ENCODE measurements around the gene ZNF687.

Gene ZNF687

DNA sequence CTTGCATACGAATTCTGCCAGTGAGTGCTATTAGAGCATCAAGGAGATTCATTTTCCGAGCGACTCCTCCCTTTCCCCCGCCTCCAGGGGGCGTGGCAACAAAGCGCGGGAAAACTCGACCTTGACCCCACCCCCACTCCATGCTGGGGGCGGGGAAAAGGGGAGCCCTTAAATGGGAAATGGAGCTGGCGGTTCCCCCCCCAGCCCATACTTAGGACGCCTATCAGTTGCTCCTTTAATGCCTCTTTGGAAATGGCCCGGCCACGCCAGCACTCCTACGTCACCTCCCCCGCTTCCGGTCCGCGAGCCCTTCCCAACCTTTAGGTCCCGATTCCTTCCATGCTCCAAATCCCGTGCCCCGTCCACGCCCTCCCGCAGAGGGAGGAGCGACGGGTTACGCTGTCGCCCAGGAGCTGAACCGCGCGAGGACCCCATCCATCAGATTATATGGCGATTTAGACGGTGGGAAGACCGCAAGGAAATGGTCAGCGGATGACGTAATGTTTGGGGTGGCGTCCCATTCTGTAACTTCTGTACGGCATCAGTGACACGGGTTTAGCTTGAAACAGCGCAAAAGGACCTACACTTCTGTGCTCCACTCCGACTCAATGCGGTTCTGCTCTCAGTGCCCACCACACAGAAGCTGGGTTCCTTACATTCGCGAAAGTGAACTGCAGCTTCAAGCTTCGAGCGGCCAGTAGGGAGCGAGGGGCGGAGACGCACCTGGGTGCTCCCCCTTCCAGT lies 702 bp upstream of the ZNF687 start:
- in situ Hi-C loops (cut with MboI; ENCODE audit: low sequenced_read_pairs) = no loop called here

DNA sequence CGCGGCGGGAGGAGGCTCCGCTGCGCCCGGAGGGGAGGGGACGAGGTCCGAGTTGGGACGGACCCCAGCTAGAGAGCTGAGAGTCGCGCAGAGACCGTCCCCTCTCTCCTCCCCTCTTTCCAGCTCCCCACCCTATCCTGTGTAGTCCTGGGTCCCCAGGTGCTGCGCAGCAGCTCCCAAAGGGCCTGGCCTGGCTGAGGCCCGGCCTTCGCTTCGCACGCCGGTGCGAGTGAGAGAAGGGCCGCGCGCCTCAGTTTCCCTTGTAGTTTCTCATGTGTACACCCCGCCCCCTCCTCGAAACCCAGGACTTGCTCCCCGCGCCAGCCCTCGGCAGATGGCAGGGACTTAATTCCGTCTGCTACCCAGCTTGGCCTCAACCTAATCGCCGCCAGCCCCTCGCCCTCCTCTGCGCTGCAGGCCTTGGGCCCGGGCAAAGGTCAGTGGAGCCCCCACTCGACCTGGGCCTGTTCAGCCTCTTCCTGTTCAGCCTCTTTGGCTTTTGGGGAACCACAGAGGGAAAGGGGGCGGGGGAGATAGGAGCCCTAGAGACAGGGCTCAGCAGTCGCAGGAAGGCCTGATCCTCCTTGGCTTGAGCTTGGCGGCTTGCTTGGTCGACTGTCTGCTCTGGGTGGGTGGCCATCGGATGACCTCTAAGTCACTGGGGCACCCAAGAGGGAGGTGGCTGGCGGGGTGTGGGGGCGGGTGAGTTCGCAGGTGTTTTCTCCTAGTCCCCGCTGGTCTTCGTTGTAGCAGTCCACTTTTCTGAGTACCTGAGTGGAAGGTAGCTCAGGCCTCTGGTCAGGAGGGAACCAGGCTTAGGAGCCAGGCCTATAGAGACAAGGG lies 1.0 kb downstream of the ZNF687 start:
- in situ Hi-C loops (cut with MboI; ENCODE audit: low sequenced_read_pairs) = no loop called here

DNA sequence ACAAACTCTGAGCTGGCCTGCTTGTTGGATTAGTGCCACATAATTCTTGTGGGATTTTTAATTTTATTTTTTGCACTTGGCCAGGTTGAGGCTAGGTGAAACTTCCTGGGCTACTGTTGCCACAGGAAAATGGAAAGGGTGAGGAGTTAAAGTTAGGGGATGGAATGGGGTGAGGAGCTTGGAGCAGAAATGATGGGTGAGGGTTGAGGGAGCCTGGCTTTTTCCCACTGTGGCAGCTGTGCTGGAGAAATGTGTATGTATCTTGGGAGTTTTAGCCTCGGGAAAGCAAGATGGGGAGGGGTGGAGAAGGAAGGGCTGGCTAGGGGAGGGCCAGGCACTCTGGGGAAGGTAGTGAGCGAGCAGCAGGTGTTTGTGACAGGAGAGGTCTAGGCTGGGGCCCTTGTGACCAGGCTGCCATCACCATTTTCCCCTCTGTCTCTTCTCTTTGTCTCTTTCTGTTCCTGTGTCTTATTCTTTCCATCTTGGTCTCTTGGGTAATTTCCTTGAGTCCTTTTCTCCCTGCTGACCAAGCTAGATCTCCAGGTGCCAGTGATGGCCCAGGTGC lies 2.0 kb downstream of the ZNF687 start:
- in situ Hi-C loops (cut with MboI; ENCODE audit: low sequenced_read_pairs) = no loop called here

DNA sequence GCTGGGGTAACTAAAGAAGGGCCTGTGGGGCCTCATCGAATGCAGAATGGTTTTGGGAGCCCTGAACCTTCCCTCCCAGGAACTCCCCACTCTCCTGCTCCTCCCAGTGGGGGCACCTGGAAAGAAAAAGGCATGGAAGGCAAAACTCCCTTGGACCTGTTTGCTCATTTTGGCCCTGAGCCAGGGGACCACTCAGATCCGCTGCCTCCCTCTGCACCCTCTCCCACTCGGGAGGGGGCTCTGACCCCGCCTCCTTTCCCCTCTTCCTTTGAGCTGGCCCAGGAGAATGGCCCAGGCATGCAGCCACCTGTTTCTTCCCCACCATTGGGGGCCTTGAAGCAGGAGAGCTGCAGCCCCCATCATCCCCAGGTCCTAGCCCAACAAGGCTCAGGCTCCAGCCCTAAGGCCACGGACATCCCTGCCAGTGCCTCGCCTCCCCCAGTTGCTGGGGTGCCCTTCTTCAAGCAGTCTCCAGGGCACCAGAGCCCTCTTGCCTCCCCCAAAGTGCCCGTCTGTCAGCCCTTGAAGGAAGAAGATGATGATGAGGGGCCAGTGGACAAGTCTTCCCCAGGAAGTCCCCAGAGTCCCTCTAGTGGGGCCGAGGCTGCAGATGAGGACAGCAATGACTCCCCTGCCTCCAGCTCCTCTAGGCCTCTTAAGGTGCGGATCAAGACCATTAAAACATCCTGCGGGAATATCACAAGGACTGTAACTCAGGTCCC lies 4.7 kb downstream of the ZNF687 start:
- in situ Hi-C loops (cut with MboI; ENCODE audit: low sequenced_read_pairs) = no loop called here

DNA sequence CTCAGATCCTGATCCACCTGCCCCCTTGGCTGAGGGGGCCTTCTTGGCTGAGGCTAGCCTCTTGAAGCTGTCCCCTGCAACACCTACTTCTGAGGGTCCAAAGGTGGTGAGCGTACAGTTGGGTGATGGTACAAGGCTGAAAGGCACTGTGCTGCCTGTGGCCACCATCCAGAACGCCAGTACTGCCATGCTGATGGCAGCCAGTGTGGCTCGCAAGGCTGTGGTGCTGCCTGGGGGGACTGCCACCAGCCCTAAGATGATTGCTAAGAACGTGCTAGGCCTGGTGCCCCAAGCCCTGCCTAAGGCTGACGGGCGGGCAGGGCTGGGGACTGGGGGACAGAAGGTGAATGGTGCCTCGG lies 5.2 kb downstream of the ZNF687 start:
- in situ Hi-C loops (cut with MboI; ENCODE audit: low sequenced_read_pairs) = no loop called here

DNA sequence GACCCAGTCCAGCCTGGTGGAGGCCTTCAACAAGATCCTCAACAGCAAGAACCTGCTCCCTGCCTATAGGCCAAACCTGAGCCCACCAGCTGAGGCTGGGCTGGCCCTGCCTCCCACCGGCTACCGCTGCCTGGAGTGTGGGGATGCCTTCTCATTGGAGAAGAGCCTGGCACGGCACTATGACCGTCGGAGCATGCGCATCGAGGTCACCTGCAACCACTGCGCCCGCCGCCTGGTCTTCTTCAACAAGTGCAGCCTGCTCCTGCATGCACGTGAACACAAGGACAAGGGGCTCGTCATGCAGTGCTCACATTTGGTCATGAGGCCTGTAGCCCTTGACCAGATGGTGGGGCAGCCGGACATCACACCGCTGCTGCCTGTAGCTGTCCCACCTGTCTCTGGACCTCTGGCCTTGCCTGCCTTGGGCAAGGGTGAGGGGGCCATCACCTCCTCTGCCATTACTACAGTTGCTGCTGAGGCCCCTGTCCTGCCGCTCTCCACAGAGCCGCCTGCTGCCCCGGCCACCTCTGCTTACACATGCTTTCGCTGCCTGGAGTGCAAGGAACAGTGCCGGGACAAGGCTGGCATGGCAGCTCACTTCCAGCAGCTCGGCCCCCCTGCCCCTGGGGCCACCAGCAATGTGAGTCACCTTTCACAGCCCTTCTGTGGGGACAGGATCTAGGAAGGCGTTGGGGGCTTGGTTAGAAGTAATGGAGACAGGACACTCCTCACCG lies 5.8 kb downstream of the ZNF687 start:
- in situ Hi-C loops (cut with MboI; ENCODE audit: low sequenced_read_pairs) = no loop called here

DNA sequence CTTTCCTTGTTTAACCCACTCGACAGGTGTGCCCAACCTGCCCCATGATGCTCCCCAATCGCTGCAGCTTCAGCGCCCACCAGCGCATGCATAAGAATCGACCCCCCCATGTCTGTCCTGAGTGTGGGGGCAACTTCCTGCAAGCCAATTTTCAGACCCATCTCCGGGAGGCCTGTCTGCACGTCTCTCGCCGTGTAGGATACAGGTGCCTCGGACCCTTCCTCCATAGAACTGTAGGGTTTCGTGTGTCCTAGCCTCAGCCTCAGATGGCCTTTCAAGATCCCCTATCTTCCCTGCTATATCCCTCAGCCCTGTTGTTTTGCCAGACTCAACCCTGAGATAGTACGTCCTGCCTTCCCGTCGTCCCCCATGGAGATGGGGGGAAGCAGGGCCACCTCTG lies 6.4 kb downstream of the ZNF687 start:
- in situ Hi-C loops (cut with MboI; ENCODE audit: low sequenced_read_pairs) = no loop called here

DNA sequence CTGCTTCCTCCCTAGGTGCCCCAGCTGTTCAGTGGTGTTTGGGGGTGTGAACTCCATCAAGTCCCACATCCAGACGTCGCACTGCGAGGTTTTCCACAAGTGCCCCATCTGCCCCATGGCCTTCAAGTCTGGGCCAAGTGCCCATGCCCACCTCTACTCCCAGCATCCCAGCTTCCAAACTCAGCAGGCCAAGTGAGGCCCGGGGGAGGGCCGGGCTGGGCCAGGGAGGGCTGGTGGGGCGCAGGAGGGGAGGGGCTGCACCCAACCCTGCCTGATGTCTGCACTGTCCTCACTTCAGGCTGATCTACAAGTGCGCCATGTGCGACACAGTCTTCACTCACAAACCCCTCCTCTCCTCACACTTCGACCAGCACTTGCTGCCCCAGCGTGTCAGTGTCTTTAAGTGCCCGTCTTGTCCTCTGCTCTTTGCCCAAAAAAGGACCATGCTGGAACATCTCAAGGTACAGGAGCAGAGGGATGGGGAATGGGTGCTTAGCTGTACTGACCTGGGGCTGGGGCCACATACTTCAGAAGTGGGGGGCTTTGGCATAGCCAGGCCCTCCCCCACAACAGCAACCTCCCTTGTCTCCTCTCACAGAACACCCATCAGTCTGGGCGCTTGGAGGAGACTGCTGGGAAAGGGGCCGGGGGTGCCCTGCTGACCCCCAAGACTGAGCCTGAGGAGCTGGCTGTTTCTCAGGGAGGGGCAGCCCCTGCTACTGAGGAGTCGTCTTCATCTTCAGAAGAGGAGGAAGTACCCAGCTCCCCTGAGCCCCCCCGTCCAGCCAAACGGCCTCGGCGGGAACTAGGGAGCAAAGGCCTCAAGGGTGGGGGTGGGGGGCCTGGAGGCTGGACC lies 7.2 kb downstream of the ZNF687 start:
- in situ Hi-C loops (cut with MboI; ENCODE audit: low sequenced_read_pairs) = no loop called here

DNA sequence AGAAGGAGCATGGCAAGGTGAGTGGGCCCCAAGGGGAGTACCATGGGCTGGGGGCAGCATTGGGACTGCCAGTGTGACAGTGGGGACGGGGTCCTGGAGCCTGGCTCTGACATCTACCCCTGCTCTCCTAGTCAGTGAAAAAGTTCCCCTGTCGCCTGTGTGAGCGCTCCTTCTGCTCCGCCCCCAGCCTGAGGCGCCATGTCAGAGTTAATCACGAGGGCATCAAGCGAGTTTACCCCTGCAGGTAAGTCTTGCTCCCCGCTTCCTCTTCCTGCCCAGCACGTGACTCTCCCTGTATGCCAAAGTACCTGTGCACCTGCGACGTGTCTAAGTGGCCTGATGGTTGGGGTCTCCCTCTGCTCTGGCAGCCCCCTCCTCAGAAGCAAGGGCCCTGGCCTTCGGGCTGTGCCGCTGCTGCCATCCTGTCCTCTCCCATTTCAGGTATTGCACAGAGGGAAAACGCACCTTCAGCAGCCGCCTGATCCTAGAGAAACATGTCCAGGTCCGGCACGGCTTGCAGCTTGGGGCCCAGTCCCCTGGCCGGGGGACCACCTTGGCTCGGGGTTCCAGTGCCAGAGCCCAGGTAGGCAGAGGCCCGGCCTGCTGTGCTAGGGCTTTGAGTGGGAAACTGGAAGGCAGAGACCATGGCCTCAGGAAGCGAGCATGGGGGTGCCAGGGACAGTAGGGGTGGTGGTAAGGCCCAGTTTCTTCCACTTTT lies 8.1 kb downstream of the ZNF687 start:
- in situ Hi-C loops (cut with MboI; ENCODE audit: low sequenced_read_pairs) = no loop called here

DNA sequence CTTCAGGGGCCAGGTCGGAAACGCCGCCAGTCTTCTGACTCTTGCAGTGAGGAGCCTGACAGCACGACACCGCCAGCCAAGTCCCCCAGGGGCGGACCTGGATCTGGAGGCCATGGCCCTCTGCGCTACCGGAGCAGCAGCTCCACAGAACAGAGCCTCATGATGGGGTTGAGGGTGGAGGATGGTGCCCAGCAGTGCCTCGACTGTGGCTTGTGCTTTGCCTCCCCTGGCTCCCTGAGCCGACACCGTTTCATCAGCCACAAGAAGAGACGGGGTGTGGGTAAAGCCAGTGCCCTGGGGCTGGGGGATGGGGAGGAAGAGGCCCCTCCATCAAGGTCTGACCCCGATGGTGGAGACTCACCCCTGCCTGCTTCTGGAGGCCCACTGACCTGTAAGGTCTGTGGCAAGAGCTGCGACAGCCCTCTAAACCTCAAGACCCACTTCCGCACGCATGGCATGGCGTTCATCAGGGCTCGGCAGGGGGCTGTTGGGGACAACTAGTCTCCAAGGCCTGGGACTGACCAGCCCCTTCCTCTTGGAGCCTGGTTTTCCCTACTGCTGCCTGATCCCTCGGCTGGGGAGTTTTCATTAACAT lies 8.7 kb downstream of the ZNF687 start:
- in situ Hi-C loops (cut with MboI; ENCODE audit: low sequenced_read_pairs) = no loop called here

DNA sequence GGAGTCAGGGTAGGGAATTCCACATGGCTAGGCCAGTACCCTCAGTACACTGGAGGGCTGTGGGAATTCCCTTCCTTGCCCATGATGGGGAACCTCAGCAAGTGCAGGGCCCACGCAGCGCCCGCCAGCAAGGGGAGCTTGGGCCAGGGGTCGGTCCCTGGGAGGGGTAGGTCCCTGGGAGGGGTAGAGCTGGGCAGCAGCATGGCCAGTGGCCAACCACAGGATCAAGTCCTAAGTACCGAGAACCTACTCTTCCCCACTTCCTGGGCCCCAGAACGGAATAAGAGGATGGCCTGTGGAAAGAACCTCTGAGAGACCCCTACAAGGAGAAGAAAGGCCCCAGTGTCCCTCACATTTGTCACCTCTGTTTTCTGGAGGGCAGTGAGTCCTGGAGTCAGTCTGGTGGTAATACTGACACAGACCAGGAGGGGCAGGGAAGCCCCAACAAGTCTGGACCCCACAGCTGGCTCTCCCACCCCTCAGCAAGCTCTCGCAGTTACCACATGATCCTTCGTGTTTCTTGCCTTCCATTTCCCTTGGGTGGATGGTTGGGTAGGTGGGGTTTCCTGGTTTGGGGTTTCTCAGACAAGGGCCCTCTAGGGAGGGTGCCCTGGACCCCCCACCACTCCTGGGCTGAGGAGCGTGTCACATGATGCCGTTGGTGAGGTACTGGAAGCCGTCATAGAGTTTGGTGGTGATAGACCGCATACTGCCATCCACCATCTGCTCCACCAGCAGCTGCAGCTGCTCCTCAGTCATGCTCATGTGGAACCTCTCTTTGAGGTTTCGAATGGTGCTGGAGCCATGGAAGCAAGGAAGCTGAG lies 10.3 kb downstream of the ZNF687 start:
- in situ Hi-C loops (cut with MboI; ENCODE audit: low sequenced_read_pairs) = no loop called here

DNA sequence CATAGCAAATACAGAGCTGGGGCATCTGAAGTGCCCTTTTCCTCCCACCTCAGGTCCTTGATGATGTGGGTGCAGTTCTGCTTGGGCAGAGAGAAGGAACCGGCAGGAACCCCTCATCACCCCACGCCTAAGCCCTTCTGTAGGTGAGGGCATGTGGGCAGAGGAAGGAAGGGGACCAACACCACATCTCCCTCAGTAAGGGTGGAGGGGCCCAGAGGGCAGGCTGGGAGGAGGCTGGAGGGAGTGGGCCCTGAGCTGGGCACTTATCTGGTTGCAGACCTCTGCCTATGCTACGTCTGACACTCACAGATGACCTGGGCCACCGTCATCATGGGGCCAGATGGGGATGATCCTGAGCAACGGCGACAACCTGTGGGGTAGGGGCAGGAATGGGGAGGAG lies 11.0 kb downstream of the ZNF687 start:
- in situ Hi-C loops (cut with MboI; ENCODE audit: low sequenced_read_pairs) = no loop called here

DNA sequence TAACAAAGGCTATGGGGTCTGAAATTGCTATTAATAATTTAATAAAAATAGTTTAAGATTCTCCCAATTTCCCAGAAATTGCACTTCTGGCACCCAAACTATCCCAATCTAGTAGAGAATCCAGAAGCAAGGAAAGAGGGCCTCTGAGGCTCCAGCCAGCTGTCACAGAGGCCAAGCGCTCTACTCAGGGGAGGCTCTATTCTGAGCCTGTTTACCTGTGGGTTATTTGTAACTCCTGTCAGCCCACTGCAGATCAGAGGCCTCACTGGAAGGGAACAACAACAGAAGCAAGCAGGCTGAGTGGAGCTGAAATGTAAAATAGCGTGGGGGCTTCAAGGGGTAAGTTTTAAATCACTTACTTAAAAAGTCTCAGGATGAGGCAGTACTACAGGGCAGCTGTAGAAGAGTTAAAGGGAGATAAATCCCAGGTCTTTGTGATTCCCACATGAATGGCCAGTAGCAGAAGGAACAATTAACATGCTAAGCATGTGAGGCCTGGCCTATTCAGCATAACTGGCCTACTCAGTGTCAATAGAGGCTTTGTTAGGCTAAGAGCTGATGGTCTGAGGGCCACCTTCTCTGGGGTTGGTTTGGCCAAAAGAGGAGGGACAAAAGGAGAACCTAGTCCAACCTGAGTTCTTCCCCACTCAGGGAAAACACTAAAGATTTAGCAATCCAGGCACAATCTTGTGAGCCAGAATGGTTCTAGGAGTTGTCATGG lies 12.8 kb downstream of the ZNF687 start:
- in situ Hi-C loops (cut with MboI; ENCODE audit: low sequenced_read_pairs) = no loop called here

DNA sequence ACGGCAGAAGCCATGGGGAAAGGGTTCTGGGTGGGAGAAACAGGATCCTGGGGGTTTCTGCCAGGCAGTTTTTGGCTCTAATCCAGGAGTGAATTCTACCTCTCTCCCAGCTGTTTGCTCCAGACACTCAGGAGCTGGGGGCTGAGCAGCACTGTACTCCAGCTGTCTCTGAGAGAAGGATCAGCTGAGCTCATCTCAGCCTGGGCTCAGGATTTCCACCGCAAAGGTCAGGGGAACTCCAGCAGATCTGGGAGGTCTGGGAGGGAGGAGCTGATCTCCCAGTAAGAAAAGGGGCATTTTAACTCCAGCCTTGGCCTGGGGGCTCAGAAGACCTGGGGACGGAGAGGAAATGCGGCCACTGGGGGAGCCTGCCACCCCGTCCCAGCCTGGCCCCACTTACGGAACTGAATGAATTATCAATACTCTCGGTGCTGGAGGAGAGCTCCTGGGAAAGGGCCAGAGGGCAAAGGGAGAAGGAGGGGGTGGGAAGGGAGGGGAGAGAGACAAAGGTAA lies 27.8 kb downstream of the ZNF687 start:
- in situ Hi-C loops (cut with MboI; ENCODE audit: low sequenced_read_pairs) = no loop called here

DNA sequence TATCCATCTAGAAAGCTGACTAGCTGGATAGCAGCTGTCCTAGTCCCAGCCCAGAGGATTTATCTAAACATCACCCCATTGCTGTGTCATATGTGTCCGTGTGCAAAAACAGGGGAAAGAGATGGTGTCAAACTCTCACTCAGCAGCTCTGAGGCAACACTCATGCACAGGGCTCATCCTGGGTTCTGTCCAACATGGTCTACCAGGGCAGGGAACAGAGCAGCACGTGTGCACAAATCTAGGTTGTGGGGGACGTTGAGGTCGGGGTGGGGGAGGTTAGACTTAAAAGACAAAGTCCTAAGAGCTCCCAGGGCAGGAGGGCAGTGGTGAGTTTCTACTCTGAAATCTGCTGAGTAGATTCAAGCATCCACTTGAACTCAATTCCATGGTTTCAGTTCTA lies 28.9 kb downstream of the ZNF687 start:
- in situ Hi-C loops (cut with MboI; ENCODE audit: low sequenced_read_pairs) = no loop called here

DNA sequence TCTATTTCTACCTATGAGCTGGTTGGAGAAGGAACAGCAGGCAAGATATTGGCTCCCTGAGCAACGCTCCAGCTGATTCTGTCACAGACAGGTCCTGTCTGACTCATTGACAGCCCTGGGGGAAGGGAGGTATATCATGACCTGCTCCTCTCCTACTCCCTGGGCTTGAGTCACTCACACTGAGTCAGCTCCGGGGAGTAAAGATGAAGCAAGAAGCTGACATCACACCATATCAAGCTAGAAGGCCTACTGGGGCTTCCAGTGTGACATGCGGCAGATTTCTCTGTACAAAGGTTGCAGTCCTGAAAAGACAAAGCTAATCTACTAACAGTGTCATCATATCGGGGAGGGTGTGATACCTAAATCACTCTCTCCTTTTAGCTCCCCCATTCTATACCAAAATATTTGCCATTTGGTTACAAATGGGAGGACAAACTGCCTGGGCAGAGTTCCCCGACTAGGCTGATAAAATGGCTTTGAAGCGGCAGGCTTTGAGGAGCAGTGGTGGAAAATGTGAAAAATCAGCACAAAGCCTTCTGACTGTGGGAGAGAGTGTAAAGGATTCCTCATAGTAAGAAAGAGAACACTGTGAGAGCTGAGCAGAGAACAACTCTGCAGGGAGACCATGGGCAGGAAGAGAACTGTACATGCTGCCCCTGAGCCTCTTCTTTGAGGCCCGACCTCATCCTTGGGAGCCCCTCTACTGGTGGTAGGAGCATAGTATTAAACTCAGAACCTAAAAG lies 29.7 kb downstream of the ZNF687 start:
- in situ Hi-C loops (cut with MboI; ENCODE audit: low sequenced_read_pairs) = no loop called here

Measured in hTERT RPE-1 (cell line).